ENCODE measurements around the gene LEP. TPM values are rescaled to one million over a fixed set of nuclear protein-coding genes. Genes with fewer than 3 reads are reported as not detected.

The LEP gene
- total and polyA plus RNA-seq, 9 of the 15 experiments (the other 6 are each of a cell fraction or from before 2014, with no cell fraction given): not detected

GRCh38 chr7:128236924-128237586 is 4.0 kb upstream of the LEP start (continued):
- TF ChIP-seq MEF2A (IDR thresholded peaks at IDR 0.05; ENCODE audit: control insufficient read depth, low read depth, low read length) (no peak), WHSC1 (IDR thresholded peaks at IDR 0.05; ENCODE audit: low read length) (no peak), CHD7 (IDR thresholded peaks at IDR 0.05; ENCODE audit: low read depth, low read length) (no peak), RCOR1 (IDR thresholded peaks at IDR 0.05; ENCODE audit: borderline replicate concordance in 1 of 2, low read depth in 2 of 2, low read length in 2 of 2) (peak in 1 of 2 experiments; percentile 78; a peak in 2 of 4 replicates), SMARCA4 (IDR thresholded peaks at IDR 0.05) (peak; percentile 61), ZFP1 (CRISPR knock-in tag; IDR thresholded peaks at IDR 0.05) (peak; percentile 78), ARID3B (CRISPR knock-in tag; IDR thresholded peaks at IDR 0.05; ENCODE audit: borderline replicate concordance) (0 out of 2 replicates have a peak, but pooled peaks have one; percentile 74), BRD9 (IDR thresholded peaks at IDR 0.05; ENCODE audit: low read depth, partially characterized antibody) (no peak), ZNF197 (CRISPR knock-in tag; IDR thresholded peaks at IDR 0.05; ENCODE audit: low read depth) (peak; percentile 93; the same call in 1 of the 2 replicates), ZBTB1 (CRISPR knock-in tag; IDR thresholded peaks at IDR 0.05; ENCODE audit: borderline replicate concordance, low read depth) (no peak), MEF2D (tag; conservative IDR thresholded peaks at IDR 0.05; ENCODE audit: low read depth) (peak; percentile 83), MYNN (IDR thresholded peaks at IDR 0.05) (no peak), MYNN (CRISPR knock-in tag; IDR thresholded peaks at IDR 0.05) (no peak)
- TF ChIP-seq, protein P1, sequence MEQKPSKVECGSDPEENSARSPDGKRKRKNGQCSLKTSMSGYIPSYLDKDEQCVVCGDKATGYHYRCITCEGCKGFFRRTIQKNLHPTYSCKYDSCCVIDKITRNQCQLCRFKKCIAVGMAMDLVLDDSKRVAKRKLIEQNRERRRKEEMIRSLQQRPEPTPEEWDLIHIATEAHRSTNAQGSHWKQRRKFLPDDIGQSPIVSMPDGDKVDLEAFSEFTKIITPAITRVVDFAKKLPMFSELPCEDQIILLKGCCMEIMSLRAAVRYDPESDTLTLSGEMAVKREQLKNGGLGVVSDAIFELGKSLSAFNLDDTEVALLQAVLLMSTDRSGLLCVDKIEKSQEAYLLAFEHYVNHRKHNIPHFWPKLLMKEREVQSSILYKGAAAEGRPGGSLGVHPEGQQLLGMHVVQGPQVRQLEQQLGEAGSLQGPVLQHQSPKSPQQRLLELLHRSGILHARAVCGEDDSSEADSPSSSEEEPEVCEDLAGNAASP (IDR thresholded peaks at IDR 0.05): no peak
